ENCODE measurements around the gene PPP2R2B. TPM values are rescaled to one million over a fixed set of nuclear protein-coding genes. Genes with fewer than 3 reads are reported as not detected.
"Not testable (repeated sequence)": the region's sequence is repeated elsewhere in the genome, so short reads cannot be mapped to it uniquely, and the experiment has no call there.

PPP2R2B gene
- total RNA-seq, 2 donors from 2014 or later = 9.5 to 29.8 TPM

- Histone ChIP-seq H3K27me3 (replicated peaks; ENCODE audit: insufficient read depth) (no peaks in the 10 kb centered on the region), H3K4me3 (no peak overlapping the region), H3K36me3 (no peaks in the 10 kb centered on the region), H3K27ac (no peak overlapping the region), H3K9me3 (no peaks in the 10 kb centered on the region), H3K4me1 (ENCODE audit: control insufficient read depth in 1 of 2, low read depth in 2 of 2) (peaks cover 3 to 19% of the 10 kb centered on the region in 2 donors)
- TF ChIP-seq CTCF (IDR thresholded peaks at IDR 0.05) = no peak
- ATAC-seq (ENCODE audit: insufficient number of reproducible peaks, low FRiP score, low read depth) = no peak
- DNase-seq (ENCODE audit: low spot score) = no peak
These were observed 314.4 kb downstream of the PPP2R2B start for GRCh38 chr5:146564007-146564762.

- Histone ChIP-seq H3K27me3 (replicated peaks; ENCODE audit: insufficient read depth) (no peaks in the 10 kb centered on the region), H3K9me3 (no peaks in the 10 kb centered on the region), H3K36me3 (no peaks in the 10 kb centered on the region), H3K27ac (no peak overlapping the region), H3K4me1 (ENCODE audit: control insufficient read depth in 1 of 2, low read depth in 2 of 2) (peaks cover 3 to 19% of the 10 kb centered on the region in 2 donors), H3K4me3 (no peak overlapping the region)
- no peak for DNase-seq (ENCODE audit: low spot score)
- TF ChIP-seq CTCF (IDR thresholded peaks at IDR 0.05) = no peak
- no peak for ATAC-seq (ENCODE audit: insufficient number of reproducible peaks, low FRiP score, low read depth)
These were observed 316.1 kb downstream of the PPP2R2B start for GRCh38 chr5:146562461-146562860.

GRCh38 chr5:146561711-146562110 is 316.8 kb downstream of the PPP2R2B start:
- TF ChIP-seq CTCF (IDR thresholded peaks at IDR 0.05) = no peak
- H3K4me1 ChIP-seq (ENCODE audit: control insufficient read depth in 1 of 2, low read depth in 2 of 2) = peaks cover 3 to 19% of the 10 kb centered on the region in 2 donors
- ATAC-seq (ENCODE audit: insufficient number of reproducible peaks, low FRiP score, low read depth) (no peak), DNase-seq (ENCODE audit: low spot score) (no peak)
- H3K4me3 ChIP-seq = no peak overlapping the region
- peak overlapping the region in 1 of 2 donors; percentile 25 for H3K27ac ChIP-seq
- H3K27me3 ChIP-seq (replicated peaks; ENCODE audit: insufficient read depth) = no peaks in the 10 kb centered on the region
- no peaks in the 10 kb centered on the region for H3K36me3 ChIP-seq
- no peaks in the 10 kb centered on the region for H3K9me3 ChIP-seq

GRCh38 chr5:146560205-146560812 is 318.2 kb downstream of the PPP2R2B start:
- H3K27me3 ChIP-seq (replicated peaks; ENCODE audit: insufficient read depth) = no peaks in the 10 kb centered on the region
- no peak for TF ChIP-seq CTCF (IDR thresholded peaks at IDR 0.05)
- DNase-seq (ENCODE audit: low spot score) = no peak
- H3K9me3 ChIP-seq = no peaks in the 10 kb centered on the region
- peak overlapping the region; percentile 25 to 54 for H3K27ac ChIP-seq
- H3K4me3 ChIP-seq = no peak overlapping the region
- H3K36me3 ChIP-seq = no peaks in the 10 kb centered on the region
- peak; percentile 50 for ATAC-seq (ENCODE audit: insufficient number of reproducible peaks, low FRiP score, low read depth)
- peaks cover 3 to 19% of the 10 kb centered on the region in 2 donors for H3K4me1 ChIP-seq (ENCODE audit: control insufficient read depth in 1 of 2, low read depth in 2 of 2)

GRCh38 chr5:146556884-146557283 is 321.7 kb downstream of the PPP2R2B start:
- not testable (repeated sequence) for ATAC-seq (ENCODE audit: insufficient number of reproducible peaks, low FRiP score, low read depth); H3K27ac ChIP-seq; H3K36me3 ChIP-seq; H3K9me3 ChIP-seq; H3K27me3 ChIP-seq (replicated peaks; ENCODE audit: insufficient read depth); DNase-seq (ENCODE audit: low spot score); H3K4me3 ChIP-seq
- H3K4me1 ChIP-seq (ENCODE audit: control insufficient read depth in 1 of 2, low read depth in 2 of 2) = peaks cover 3 to 19% of the 10 kb centered on the region in 2 donors

All from thoracic aorta (tissue), 2 donors.